KMS-11 (cell line): ENCODE measurements around the gene DIAPH2.
"Not testable (repeated sequence)": the region's sequence is repeated elsewhere in the genome, so short reads cannot be mapped to it uniquely, and the experiment has no call there.

Source experiments
- H2AFZ ChIP-seq: fragments of 200-600 bp; sonication (generic); 2 replicates; pipeline ENCODE4 v1.6.1; 2016; ENCODE audit warnings: antibody characterized with exemption, mixed run types, low read depth
- H3K27ac ChIP-seq: fragments of 200-600 bp; sonication (generic); 2 replicates; pipeline ENCODE4 v1.6.1; 2016; ENCODE audit warnings: mild to moderate bottlenecking, mixed run types
- H3K27me3 ChIP-seq: fragments of 200-600 bp; sonication (generic); 2 replicates; pipeline ENCODE4 v1.6.1; 2017; ENCODE audit warnings: mild to moderate bottlenecking, low read depth, mixed run types, moderate library complexity; ENCODE audit not compliant: insufficient read depth
- H3K36me3 ChIP-seq: fragments of 200-600 bp; sonication (generic); 2 replicates; pipeline ENCODE4 v1.6.1; 2017; ENCODE audit warnings: mild to moderate bottlenecking, mixed run types; ENCODE audit not compliant: insufficient read depth
- H3K4me1 ChIP-seq: fragments of 200-600 bp; sonication (generic); 2 replicates; pipeline ENCODE4 v1.6.1; 2016; ENCODE audit warnings: mild to moderate bottlenecking, low read depth, mixed run types; ENCODE audit not compliant: poor library complexity, severe bottlenecking
- H3K4me2 ChIP-seq: fragments of 200-600 bp; sonication (generic); 2 replicates; pipeline ENCODE4 v1.7.0; 2016; ENCODE audit warnings: mild to moderate bottlenecking, mixed run types
- H3K4me3 ChIP-seq: fragments of 200-600 bp; sonication (generic); IDR thresholded peaks from 2 replicates; pipeline ENCODE4 v1.6.1; 2017; ENCODE audit warnings: low read depth, low read length, mixed read lengths; ENCODE audit not compliant: insufficient read depth
- H3K79me2 ChIP-seq: fragments of 200-600 bp; sonication (generic); 2 replicates; pipeline ENCODE4 v1.6.1; 2016; ENCODE audit warnings: low read depth, mixed run types; ENCODE audit not compliant: insufficient read depth
- H3K9ac ChIP-seq: fragments of 200-600 bp; sonication (generic); 2 replicates; pipeline ENCODE4 v1.6.1; 2016; ENCODE audit warnings: mild to moderate bottlenecking, mixed run types
- H4K20me1 ChIP-seq: fragments of 200-600 bp; sonication (generic); 2 replicates; pipeline ENCODE4 v1.6.1; 2016; ENCODE audit warnings: mild to moderate bottlenecking, mixed run types; ENCODE audit not compliant: insufficient read depth
- CTCF ChIP-seq: fragments of 200-600 bp; sonication (generic); conservative IDR thresholded peaks from 2 replicates; pipeline ENCODE4 v1.6.1; 2017; ENCODE audit warnings: low read depth, mild to moderate bottlenecking, antibody characterized with exemption, low read length, moderate library complexity, mixed read lengths

DIAPH2 gene

GRCh38 chrX:96713303-96713702, 28.7 kb downstream of the DIAPH2 start:
- H3K4me2 ChIP-seq, result no peak overlapping the region
- no peak overlapping the region for H3K9ac ChIP-seq
- H3K27me3 ChIP-seq, result no peaks in the 10 kb centered on the region
- H4K20me1 ChIP-seq, result no peaks in the 10 kb centered on the region
- H3K4me3 ChIP-seq, result no peak overlapping the region
- H3K36me3 ChIP-seq, result no peaks in the 10 kb centered on the region
- no peaks in the 10 kb centered on the region for H3K79me2 ChIP-seq
- no peak overlapping the region for H3K27ac ChIP-seq
- H2AFZ ChIP-seq, result no peak overlapping the region
- no peak for TF ChIP-seq CTCF
- H3K4me1 ChIP-seq, result peaks cover 11% of the 10 kb centered on the region

- H2AFZ ChIP-seq, H3K4me1 ChIP-seq, H4K20me1 ChIP-seq, H3K27me3 ChIP-seq, H3K27ac ChIP-seq, H3K4me2 ChIP-seq, H3K9ac ChIP-seq, H3K4me3 ChIP-seq, H3K79me2 ChIP-seq, H3K36me3 ChIP-seq: not testable (repeated sequence)
Measured at GRCh38 chrX:96714393-96714792, 29.8 kb downstream of the DIAPH2 start.

GRCh38 chrX:96715481-96715880, 30.8 kb downstream of the DIAPH2 start:
- Histone ChIP-seq H4K20me1 (no peaks in the 10 kb centered on the region), H3K79me2 (no peaks in the 10 kb centered on the region), H3K27me3 (no peaks in the 10 kb centered on the region), H3K27ac (no peak overlapping the region), H3K4me3 (no peak overlapping the region), H3K36me3 (no peaks in the 10 kb centered on the region), H3K4me1 (peaks cover 5% of the 10 kb centered on the region), H2AFZ (no peak overlapping the region), H3K4me2 (no peak overlapping the region), H3K9ac (no peak overlapping the region)
- TF ChIP-seq CTCF, result no peak

- no peak for TF ChIP-seq CTCF
- no peaks in the 10 kb centered on the region for H3K36me3 ChIP-seq
- H3K4me2 ChIP-seq, result no peak overlapping the region
- no peaks in the 10 kb centered on the region for H3K79me2 ChIP-seq
- H3K4me3 ChIP-seq, result no peak overlapping the region
- H4K20me1 ChIP-seq, result no peaks in the 10 kb centered on the region
- no peak overlapping the region for H2AFZ ChIP-seq
- no peaks in the 10 kb centered on the region for H3K27me3 ChIP-seq
- no peak overlapping the region for H3K27ac ChIP-seq
- H3K9ac ChIP-seq, result no peak overlapping the region
- H3K4me1 ChIP-seq, result peaks cover 34% of the 10 kb centered on the region
Measured at GRCh38 chrX:96719161-96719875, 34.7 kb downstream of the DIAPH2 start.

GRCh38 chrX:96721354-96721753, 36.7 kb downstream of the DIAPH2 start:
- no peaks in the 10 kb centered on the region for H4K20me1 ChIP-seq
- H3K79me2 ChIP-seq, result no peaks in the 10 kb centered on the region
- no peak overlapping the region for H3K27ac ChIP-seq
- no peak overlapping the region for H3K4me3 ChIP-seq
- no peaks in the 10 kb centered on the region for H3K36me3 ChIP-seq
- no peaks in the 10 kb centered on the region for H3K27me3 ChIP-seq
- H3K4me1 ChIP-seq, result peaks cover 37% of the 10 kb centered on the region
- TF ChIP-seq CTCF, result no peak
- H2AFZ ChIP-seq, result no peak overlapping the region
- H3K9ac ChIP-seq, result no peak overlapping the region
- H3K4me2 ChIP-seq, result peak overlapping the region; percentile 25; the same call in 1 of the 2 replicates
